H1 (cell line): Measurements from ENCODE around the gene YAP1. TPM values are rescaled to one million over a fixed set of nuclear protein-coding genes. Genes with fewer than 3 reads are reported as not detected.

Source experiments
- CTCF ChIA-PET: fragments of 300-600 bp; sonication (Branson Sonifier 250); formaldehyde crosslinking; loops from one replicate; lab custom pipeline; 2021; ENCODE audit not compliant: partially characterized antibody; lab: Charles Lee
- POLR2A ChIA-PET: fragments of 300-600 bp; sonication (Branson Sonifier 250); formaldehyde crosslinking; loops from one replicate; lab custom pipeline; 2021; ENCODE audit warnings: inconsistent platforms; ENCODE audit not compliant: partially characterized antibody; lab: Charles Lee
- DNase-seq, 2 experiments: peaks; one replicate each; pipeline versions ENCODE4 v3.0.0 to v3.0.0-alpha.2; 2010 to 2022; ENCODE audit warnings: low spot score in 2 of 2, low read depth in 1 of 2, mixed read lengths in 1 of 2
- FAIRE-seq: peaks from 2 replicates; lab custom pipeline; 2011; peaks lifted over from hg19 to GRCh38; lab: Jason Lieb, UNC
- H2AFZ ChIP-seq: 2 replicates; pipeline ENCODE4 v1.8.1; 2012; ENCODE audit warnings: low read length, inconsistent platforms
- H2AK5ac ChIP-seq: 2 replicates; pipeline ENCODE4 v1.6.1; 2013; ENCODE audit warnings: low read depth, low read length
- H2BK120ac ChIP-seq: replicated peaks from 2 replicates; pipeline ENCODE3; 2013; ENCODE audit warnings: low read depth, low read length, inconsistent platforms
- H2BK12ac ChIP-seq: 2 replicates; pipeline ENCODE4 v1.6.1; 2013; ENCODE audit warnings: low read depth, low read length
- H2BK15ac ChIP-seq: 2 replicates; pipeline ENCODE4 v1.6.1; 2013; ENCODE audit warnings: low read length
- H2BK20ac ChIP-seq: 2 replicates; pipeline ENCODE4 v1.6.1; 2013; ENCODE audit warnings: low read length
- H2BK5ac ChIP-seq: 2 replicates; pipeline ENCODE4 v1.6.1; 2013; ENCODE audit warnings: low read depth, low read length
- H3K14ac ChIP-seq: 2 replicates; pipeline ENCODE4 v1.6.1; 2013; ENCODE audit warnings: inconsistent platforms; ENCODE audit not compliant: insufficient read length
- H3K18ac ChIP-seq: 2 replicates; pipeline ENCODE4 v1.6.1; 2013; ENCODE audit warnings: low read length; ENCODE audit errors: extremely low read depth
- H3K23ac ChIP-seq: 2 replicates; pipeline ENCODE4 v1.6.1; 2013; ENCODE audit warnings: inconsistent platforms; ENCODE audit not compliant: insufficient read length
- H3K23me2 ChIP-seq: 2 replicates; pipeline ENCODE4 v1.6.1; 2013; ENCODE audit warnings: low read depth, low read length
- H3K27ac ChIP-seq: 2 replicates; pipeline ENCODE4 v1.6.1; 2011; ENCODE audit warnings: low read depth, low read length, inconsistent platforms
- H3K27me3 ChIP-seq, 4 experiments: replicated peaks in 1 of 4; 1 replicate in 1 of 4; 2 replicates in 3 of 4; pipeline versions ENCODE4 v1.6.1 to v1.8.1; 2011 to 2013; ENCODE audit warnings: low read length in 3 of 4, mild to moderate bottlenecking in 3 of 4, inconsistent platforms in 2 of 4, mixed read lengths in 2 of 4, moderate library complexity in 1 of 4; ENCODE audit not compliant: control insufficient read depth in 3 of 4, insufficient read depth in 3 of 4; ENCODE audit errors: extremely low read depth in 1 of 4
- H3K36me3 ChIP-seq, 4 experiments: 2 replicates each; pipeline versions ENCODE4 v1.6.1 to v1.8.1; 2011 to 2013; ENCODE audit warnings: mild to moderate bottlenecking in 4 of 4, low read length in 3 of 4, moderate library complexity in 2 of 4, control low read depth in 1 of 4, inconsistent platforms in 1 of 4; ENCODE audit not compliant: insufficient read depth in 4 of 4, control insufficient read depth in 2 of 4
- H3K4ac ChIP-seq: replicated peaks from 2 replicates; pipeline ENCODE3; 2013; ENCODE audit warnings: low read length, low read depth, mixed read lengths, inconsistent platforms; ENCODE audit not compliant: insufficient read length
- H3K4me1 ChIP-seq, 4 experiments: replicated peaks in 1 of 4; 1 replicate in 1 of 4; 2 replicates in 3 of 4; pipeline versions ENCODE4 v1.6.1 to v1.8.1; 2011 to 2013; ENCODE audit warnings: low read length in 3 of 4, inconsistent platforms in 2 of 4, mixed read lengths in 1 of 4; ENCODE audit not compliant: insufficient read depth in 4 of 4, control insufficient read depth in 3 of 4
- H3K4me2 ChIP-seq, 2 experiments: 2 replicates each; pipeline versions ENCODE4 v1.6.1 to v1.8.1; 2011 to 2013; ENCODE audit warnings: low read depth in 2 of 2, low read length in 2 of 2, control low read depth in 1 of 2, inconsistent platforms in 1 of 2, mild to moderate bottlenecking in 1 of 2; ENCODE audit not compliant: insufficient read depth in 1 of 2
- H3K4me3 ChIP-seq, 4 experiments: fragments of 200-600, 300-600 bp in 1 of 4; sonication (generic), shearing (Covaris generic), sonication (Bioruptor Twin) in 1 of 4; 2 replicates each; pipeline versions ENCODE4 v1.5.1 to v1.8.1; 2011 to 2016; ENCODE audit warnings: low read length in 4 of 4, low read depth in 3 of 4, control low read depth in 2 of 4, inconsistent platforms in 2 of 4, mild to moderate bottlenecking in 2 of 4, mixed read lengths in 1 of 4, moderate library complexity in 1 of 4; ENCODE audit not compliant: insufficient read depth in 2 of 4; ENCODE audit errors: extremely low read depth in 1 of 4
- H3K56ac ChIP-seq: replicated peaks from 2 replicates; pipeline ENCODE3; 2013; ENCODE audit warnings: low read depth, mild to moderate bottlenecking, mixed read lengths, low read length, inconsistent platforms; ENCODE audit not compliant: insufficient read length
- H3K79me1 ChIP-seq: 2 replicates; pipeline ENCODE4 v1.6.1; 2013; ENCODE audit warnings: low read depth, low read length, control low read depth
- H3K79me2 ChIP-seq, 2 experiments: 2 replicates each; pipeline versions ENCODE4 v1.6.1 to v1.8.1; 2012 to 2013; ENCODE audit warnings: low read length in 2 of 2, mild to moderate bottlenecking in 2 of 2, inconsistent platforms in 1 of 2; ENCODE audit not compliant: insufficient read depth in 2 of 2, control insufficient read depth in 1 of 2
- H3K9ac ChIP-seq, 4 experiments: replicated peaks in 1 of 4; 1 replicate in 1 of 4; 2 replicates in 3 of 4; pipeline versions ENCODE4 v1.6.1 to v1.8.1; 2011 to 2013; ENCODE audit warnings: low read depth in 3 of 4, low read length in 3 of 4, control low read depth in 2 of 4, mild to moderate bottlenecking in 2 of 4, moderate library complexity in 2 of 4, inconsistent platforms in 1 of 4; ENCODE audit errors: extremely low read depth in 1 of 4
- H3K9me3 ChIP-seq, 2 experiments: 2 replicates each; pipeline versions ENCODE4 v1.6.1 to v1.8.1; 2012 to 2013; ENCODE audit warnings: mild to moderate bottlenecking in 2 of 2, moderate library complexity in 2 of 2, control low read depth in 1 of 2, inconsistent platforms in 1 of 2, low read depth in 1 of 2, low read length in 1 of 2, mixed read lengths in 1 of 2; ENCODE audit not compliant: insufficient read depth in 2 of 2
- H4K20me1 ChIP-seq, 2 experiments: replicated peaks in 1 of 2; 2 replicates each; pipeline versions ENCODE3 to v1.8.1; 2011 to 2013; ENCODE audit warnings: inconsistent platforms in 2 of 2, low read length in 2 of 2, mild to moderate bottlenecking in 1 of 2; ENCODE audit not compliant: insufficient read depth in 2 of 2, control insufficient read depth in 1 of 2
- H4K5ac ChIP-seq: 2 replicates; pipeline ENCODE4 v1.6.1; 2013; ENCODE audit warnings: low read length, low read depth, mixed read lengths, inconsistent platforms; ENCODE audit not compliant: insufficient read length
- H4K8ac ChIP-seq: 2 replicates; pipeline ENCODE4 v1.8.0; 2013; ENCODE audit warnings: mild to moderate bottlenecking, moderate library complexity, low read length, inconsistent platforms; ENCODE audit not compliant: insufficient read depth; ENCODE audit errors: extremely low read depth
- H4K91ac ChIP-seq: replicated peaks from 2 replicates; pipeline ENCODE3; 2013; ENCODE audit warnings: low read length, mixed read lengths, inconsistent platforms; ENCODE audit not compliant: insufficient read length
- BRCA1 ChIP-seq: IDR thresholded peaks from 2 replicates; pipeline ENCODE4 v1.6.1; 2012; ENCODE audit warnings: low read depth, low read length, improper control_type of control experiment
- CHD1 ChIP-seq: IDR thresholded peaks from 2 replicates; pipeline ENCODE4 v1.6.1; 2012; ENCODE audit warnings: low read depth, low read length, improper control_type of control experiment
- KDM1A ChIP-seq: fragments of 200-600, 300-600 bp; sonication (generic); IDR thresholded peaks from 2 replicates; pipeline ENCODE4 v1.7.1; 2016; ENCODE audit warnings: mild to moderate bottlenecking, low read length, borderline replicate concordance
- RBBP5 ChIP-seq: IDR thresholded peaks from 2 replicates; pipeline ENCODE4 v1.7.1; 2012; ENCODE audit warnings: low read depth, mild to moderate bottlenecking, inconsistent platforms, low read length, moderate library complexity, borderline replicate concordance
- RNF2 ChIP-seq: fragments of 200-900, 300-1000 bp; sonication (generic); IDR thresholded peaks from 2 replicates; pipeline ENCODE4 v1.7.1; 2016; ENCODE audit warnings: borderline replicate concordance, low read depth, mild to moderate bottlenecking, antibody characterized with exemption, low read length; ENCODE audit not compliant: poor library complexity, severe bottlenecking; ENCODE audit errors: missing control alignments
- SIX5 ChIP-seq: IDR thresholded peaks from 2 replicates; pipeline ENCODE4 v1.6.1; 2011; ENCODE audit warnings: mild to moderate bottlenecking, low read depth, low read length
- SRF ChIP-seq: IDR thresholded peaks from 2 replicates; pipeline ENCODE4 v1.6.1; 2011; ENCODE audit warnings: mild to moderate bottlenecking, low read depth, low read length, moderate library complexity
- SUZ12 ChIP-seq: fragments of 200-600 bp; sonication (generic); IDR thresholded peaks from 2 replicates; pipeline ENCODE4 v1.6.1; 2012; ENCODE audit warnings: mild to moderate bottlenecking, inconsistent platforms, low read length, moderate library complexity, mixed read lengths
- TAF1 ChIP-seq: IDR thresholded peaks from 2 replicates; pipeline ENCODE4 v1.6.1; 2011; ENCODE audit warnings: mild to moderate bottlenecking, low read depth, low read length
- TCF12 ChIP-seq: IDR thresholded peaks from 2 replicates; pipeline ENCODE4 v1.6.1; 2011; ENCODE audit warnings: low read depth, mild to moderate bottlenecking, low read length
- TEAD4 ChIP-seq: IDR thresholded peaks from 2 replicates; pipeline ENCODE4 v1.6.1; 2012; ENCODE audit warnings: low read depth, low read length, inconsistent platforms, mixed read lengths
- WGBS, 2 experiments: shearing (Covaris generic) in 1 of 2; methylation state at CpG; one replicate each; pipeline versions ENCODE4 v1.1.6 to v1.1.7; 2013 to 2015; ENCODE audit warnings: low lambda C conversion rate in 2 of 2, mixed read lengths in 2 of 2, inconsistent platforms in 1 of 2, low coverage in 1 of 2, missing lambda C conversion rate in 1 of 2; ENCODE audit not compliant: insufficient replicate concordance in 2 of 2, insufficient coverage in 1 of 2, insufficient read length in 1 of 2; ENCODE audit errors: extremely low coverage in 1 of 2, missing lambda C conversion rate in 1 of 2; 5-methylcytosine and 5-hydroxymethylcytosine counted together
- polyA plus RNA-seq, 7 experiments: library from polyadenylated mRNA; depleted of rRNA in 3 of 7; stranded (reverse) in 5 of 7; unstranded in 2 of 7; fragments of >200 nt in 5 of 7; fragments of 200-250 nt in 2 of 7; gene quantifications; 1 replicate in 5 of 7; 2 replicates in 1 of 7; 4 replicates in 1 of 7; pipeline versions ENCODE4 v1.2.1 to v1.2.3, GENCODE V29; 2011 to 2013; ENCODE audit warnings: missing spikeins in 2 of 7, mixed read lengths in 2 of 7
- total RNA-seq: library from RNA; stranded (reverse); fragmentation: NEBNext Ultra II Directional; extraction: Animal tissue kit (Norgen Biotek cat#: 25700); gene quantifications from 2 replicates; pipeline ENCODE4 v1.2.1, GENCODE V29; 2021
- TF ChIP-seq, protein P1 (sequence below): IDR thresholded peaks from 2 replicates; pipeline ENCODE4 v1.6.1; 2012; ENCODE audit warnings: inconsistent platforms

YAP1 gene
- total and polyA plus RNA-seq, 2 of the 8 experiments (the other 6 are each of a cell fraction or from before 2014, with no cell fraction given): 62.0 to 108 TPM

DNA sequence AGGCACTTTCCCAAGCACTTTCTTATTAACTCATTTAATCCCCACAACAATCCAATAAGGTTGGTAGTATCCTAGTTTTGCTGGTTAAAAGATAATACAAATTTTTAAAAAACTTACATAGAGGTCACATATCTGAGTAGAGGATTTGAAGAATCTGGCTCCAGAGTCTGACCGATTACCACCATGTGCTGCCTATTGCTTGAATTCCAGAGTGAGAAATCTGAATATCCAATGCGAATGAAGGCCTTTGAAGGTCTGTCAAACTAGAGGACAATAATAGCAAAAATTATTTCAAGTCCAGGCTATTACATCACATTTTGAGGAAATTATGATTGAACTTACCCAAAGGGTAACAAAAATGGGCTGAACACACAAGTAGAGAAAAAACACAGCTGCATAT, 129.2 kb downstream of the YAP1 start:
- Histone ChIP-seq H2AK5ac (no peak overlapping the region), H3K4me3 (no peak overlapping the region), H2BK120ac (no peak overlapping the region), H2BK5ac (no peak overlapping the region), H2BK20ac (no peak overlapping the region), H4K20me1 (no peaks in the 10 kb centered on the region), H3K79me1 (no peaks in the 10 kb centered on the region), H3K56ac (no peak overlapping the region), H3K4me2 (no peak overlapping the region), H3K36me3 (no peaks in the 10 kb centered on the region), H3K18ac (no peak overlapping the region), H3K4ac (no peak overlapping the region), H3K9me3 (no peaks in the 10 kb centered on the region), H4K91ac (no peak overlapping the region), H2AFZ (no peak overlapping the region), H2BK12ac (no peak overlapping the region), H4K8ac (no peak overlapping the region), H3K9ac (no peak overlapping the region), H3K14ac (no peak overlapping the region), H4K5ac (no peak overlapping the region), H3K27ac (no peak overlapping the region), H3K4me1 (peaks cover 0 to 4% (median 2%) of the 10 kb centered on the region in 4 experiments; a peak in 6 of 7 replicates), H2BK15ac (no peak overlapping the region), H3K27me3 (peaks cover 0 to 2% (median 0%) of the 10 kb centered on the region in 4 experiments; a peak in 1 of 7 replicates)
- ChIA-PET CTCF (no interaction called here), POLR2A (no interaction called here)
- WGBS, 2 experiments: 93% methylated on average over 2 of the region's 2 CpGs; no CpG with 5 or more reads in 1 of the 2 experiments
- DNase-seq (no peak), FAIRE-seq (no peak)
- TF ChIP-seq KDM1A (no peak), TCF12 (no peak), BRCA1 (no peak), TEAD4 (no peak), SRF (no peak), RBBP5 (no peak), TAF1 (no peak), RNF2 (no peak), SIX5 (no peak), CHD1 (no peak), SUZ12 (no peak)
- TF ChIP-seq, protein P1, sequence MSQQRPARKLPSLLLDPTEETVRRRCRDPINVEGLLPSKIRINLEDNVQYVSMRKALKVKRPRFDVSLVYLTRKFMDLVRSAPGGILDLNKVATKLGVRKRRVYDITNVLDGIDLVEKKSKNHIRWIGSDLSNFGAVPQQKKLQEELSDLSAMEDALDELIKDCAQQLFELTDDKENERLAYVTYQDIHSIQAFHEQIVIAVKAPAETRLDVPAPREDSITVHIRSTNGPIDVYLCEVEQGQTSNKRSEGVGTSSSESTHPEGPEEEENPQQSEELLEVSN: no peak
- TF ChIP-seq, all 59 proteins: peak for 0
- Histone ChIP-seq H3K23me2 (no peaks in the 10 kb centered on the region), H3K23ac (no peak overlapping the region), H3K79me2 (no peaks in the 10 kb centered on the region)
